ENCODE measurements around the gene FAM149A.

The FAM149A gene

DNA sequence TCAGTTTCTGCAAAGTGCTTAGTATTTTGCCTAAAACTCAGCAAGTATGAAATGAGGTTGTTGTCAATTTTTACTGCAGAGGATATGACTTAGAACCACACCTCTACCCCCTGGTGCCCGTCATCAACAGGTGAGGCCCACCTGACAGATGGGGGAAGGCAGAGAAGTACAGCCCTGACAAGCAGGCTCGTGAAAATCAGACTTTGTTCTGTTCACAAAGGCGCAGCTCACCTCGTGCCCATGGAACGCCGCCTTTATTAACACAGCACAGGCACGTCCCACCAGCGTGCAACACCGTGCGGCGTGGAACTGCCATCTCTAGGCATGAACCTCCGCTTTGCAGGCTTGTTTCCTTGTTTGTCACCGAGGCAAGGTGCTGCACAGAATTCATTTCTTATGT, 100.2 kb downstream of the FAM149A start:
- FAIRE-seq = no peak

DNA sequence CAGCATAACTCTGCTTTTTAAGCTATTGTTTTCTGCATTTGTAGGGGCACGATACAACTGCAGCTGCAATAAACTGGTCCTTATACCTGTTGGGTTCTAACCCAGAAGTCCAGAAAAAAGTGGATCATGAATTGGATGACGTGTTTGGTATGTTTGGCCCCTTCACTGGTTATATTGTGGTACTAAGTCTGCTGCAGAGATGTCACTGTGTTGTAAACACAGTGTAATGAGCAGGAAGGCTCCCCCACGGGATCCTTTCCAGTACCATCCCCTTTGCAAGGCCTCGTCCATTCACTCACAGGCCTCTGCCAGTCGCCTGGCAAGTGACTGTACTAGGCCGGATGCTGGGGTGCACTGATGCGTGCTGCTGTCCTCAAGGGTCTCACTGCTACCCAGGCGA, 100.7 kb downstream of the FAM149A start:
- no peak for FAIRE-seq

DNA sequence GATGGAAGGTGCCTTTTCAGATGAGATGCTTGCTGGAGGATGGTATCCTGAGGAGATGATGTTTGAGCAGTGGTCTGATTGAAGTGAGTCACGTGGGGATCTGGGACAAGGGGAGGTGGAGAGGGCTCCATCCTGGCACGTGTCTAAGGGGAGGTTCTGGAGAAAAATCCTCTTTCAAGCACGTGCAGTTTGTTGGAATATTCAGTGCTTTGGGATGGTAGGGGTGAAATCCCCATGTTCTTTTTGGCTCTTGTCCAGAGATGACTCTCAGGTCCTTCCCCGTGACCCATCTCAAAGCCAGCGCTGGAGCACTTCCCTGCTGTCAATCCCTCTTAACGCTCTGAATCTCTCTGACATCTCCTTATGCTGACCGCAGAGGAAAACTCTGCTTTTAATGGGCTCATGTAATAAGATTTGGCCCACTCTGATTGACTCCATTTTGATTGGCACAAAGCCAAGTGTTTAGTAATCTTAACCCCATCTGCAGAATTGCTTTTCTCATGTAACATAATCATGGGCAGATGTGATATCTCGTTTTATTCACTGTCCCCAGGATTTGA, 112.0 kb downstream of the FAM149A start:
- FAIRE-seq = no peak

DNA sequence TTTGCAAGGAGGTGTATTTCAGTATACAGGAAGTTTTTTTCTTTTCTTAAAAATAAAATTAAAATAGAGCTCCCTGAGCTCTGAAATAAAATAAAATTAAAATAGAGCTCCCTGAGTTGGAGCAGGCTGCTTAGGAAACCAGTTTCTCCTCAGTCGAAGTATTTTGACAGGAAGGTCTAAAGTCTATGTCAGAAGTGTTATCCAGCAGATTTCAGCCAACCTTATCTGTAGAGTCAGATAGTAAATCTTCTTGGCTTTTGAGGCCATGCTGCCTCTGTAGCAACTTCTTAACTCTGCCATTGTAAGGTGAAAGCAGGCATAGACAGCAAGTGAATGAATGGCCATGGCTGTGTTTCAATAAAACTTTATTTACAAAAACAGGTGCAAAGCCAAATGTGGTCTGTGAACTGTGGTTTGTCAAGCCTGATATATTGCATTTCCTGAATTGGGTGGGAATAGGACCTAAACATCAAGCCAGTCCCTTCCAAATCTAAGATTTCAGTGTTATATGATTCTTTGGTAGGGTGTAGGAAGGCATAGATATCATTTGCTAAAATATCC, 113.3 kb downstream of the FAM149A start:
- no peak for FAIRE-seq

GRCh38 chr4:186221624-186222023, 117.1 kb downstream of the FAM149A start:
- FAIRE-seq = no peak

Data from TTC549 (cell line).